Measurements from ENCODE around the gene C6orf89. TPM values are rescaled to one million over a fixed set of nuclear protein-coding genes. Genes with fewer than 3 reads are reported as not detected.

C6orf89 gene
- polyA plus RNA-seq, 3 donors, result 19.2 to 37.5 (median 29.2) TPM

DNA sequence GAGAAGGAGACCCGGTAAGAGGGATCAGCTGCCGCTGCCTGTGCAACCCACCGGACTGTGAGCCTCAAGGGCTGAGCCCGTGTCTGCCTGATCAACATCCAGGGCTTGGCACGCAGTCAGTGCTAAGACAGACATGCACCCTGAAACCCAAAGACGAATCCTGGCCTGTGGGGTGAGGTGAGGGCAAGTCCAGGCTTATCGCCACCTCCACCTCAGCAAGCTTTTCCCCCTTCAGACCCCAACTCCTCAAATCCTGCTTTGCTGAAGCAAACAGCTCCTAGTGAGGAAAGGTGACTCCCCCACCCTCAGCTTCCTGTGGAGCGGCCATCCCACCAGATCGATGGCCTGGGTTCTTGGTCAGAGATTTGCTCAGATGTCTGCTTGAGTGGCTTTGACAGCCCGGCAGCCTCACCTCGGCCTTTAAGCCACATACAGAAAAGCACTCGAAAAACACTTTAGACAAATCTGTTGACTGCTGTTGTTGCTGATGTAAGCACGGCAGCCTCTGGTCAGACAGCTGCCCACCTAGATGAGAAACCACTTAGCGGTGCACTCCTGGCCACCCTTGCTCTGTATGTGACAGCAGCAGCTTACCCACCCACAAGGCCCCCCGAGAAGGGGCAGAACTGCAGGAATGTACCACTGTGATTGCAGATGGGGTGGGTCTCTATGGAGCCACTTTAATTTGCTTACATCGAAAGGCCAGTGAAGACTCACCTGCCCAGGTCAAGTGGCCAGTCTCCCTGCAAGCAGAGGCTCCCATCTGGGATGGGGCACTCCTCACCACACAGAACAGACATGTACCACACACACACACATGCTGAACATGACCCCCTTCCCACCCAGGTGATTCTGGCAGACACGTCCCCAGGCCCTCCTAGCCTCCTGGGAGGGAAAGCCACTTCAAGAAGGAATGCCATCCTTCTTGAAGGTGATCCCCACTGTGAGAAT is 85.4 kb downstream of the C6orf89 start:
- H3K9me3 Mint-ChIP-seq, result no peaks in the 10 kb centered on the region
- 96% methylated on average over 12 of the region's 17 CpGs for WGBS (ENCODE audit: insufficient coverage)
- no peak overlapping the region for H3K9ac ChIP-seq (ENCODE audit: insufficient read depth, low read length, poor library complexity, severe bottlenecking)

More for the DNA sequence above, 85.4 kb downstream of the C6orf89 start:
- no peak overlapping the region for H3K4me3 ChIP-seq (replicated peaks in 1 of 3; ENCODE audit: low read depth in 2 of 3, low read length in 3 of 3)
- H3K27me3 Mint-ChIP-seq (ENCODE audit: low read depth in 3 of 3), result peaks cover 0 to 1% (median 1%) of the 10 kb centered on the region in 3 donors
- no peaks in the 10 kb centered on the region for H3K4me1 ChIP-seq (ENCODE audit: control insufficient read depth in 1 of 2, insufficient read depth in 2 of 2, low read length in 2 of 2)
- H3K4me2 ChIP-seq (replicated peaks; ENCODE audit: extremely low read depth, low read length, poor library complexity, severe bottlenecking), result no peak overlapping the region
- H3K79me2 ChIP-seq (ENCODE audit: insufficient read depth, low read length), result no peaks in the 10 kb centered on the region
- H3K27me3 ChIP-seq (ENCODE audit: control insufficient read depth in 2 of 2, insufficient read depth in 2 of 2, low read length in 2 of 2), result no peaks in the 10 kb centered on the region
- TF ChIP-seq CTCF (IDR thresholded peaks at IDR 0.05), result no peak
- intact Hi-C loops (cut with micrococcal nuclease), result no loop called here
- no peak for DNase-seq
- H3K36me3 ChIP-seq (replicated peaks in 1 of 2; ENCODE audit: control insufficient read depth in 1 of 2, insufficient read depth in 2 of 2, low read length in 2 of 2), result peaks cover 93% of the 10 kb centered on the region in 2 donors
- no peak overlapping the region for H3K27ac ChIP-seq (ENCODE audit: low read depth in 1 of 2, low read length in 2 of 2)
- no peak overlapping the region for H2AFZ ChIP-seq (ENCODE audit: insufficient read depth, low read depth, low read length, poor library complexity, severe bottlenecking)
- H3K27ac Mint-ChIP-seq, result peak overlapping the region in 2 of 7 donors; percentile 32 to 61
- H3K4me3 Mint-ChIP-seq, result no peak overlapping the region
- H3K9me3 ChIP-seq (replicated peaks in 1 of 2; ENCODE audit: control insufficient read depth in 1 of 2, insufficient read depth in 1 of 2, low read length in 2 of 2), result no peaks in the 10 kb centered on the region
- H3K4me1 Mint-ChIP-seq, result no peaks in the 10 kb centered on the region
- peaks cover 93 to 96% of the 10 kb centered on the region in 2 donors for H3K36me3 Mint-ChIP-seq
- H4K20me1 ChIP-seq (ENCODE audit: insufficient read depth, low read length), result peaks cover 60% of the 10 kb centered on the region

All from CD14-positive monocyte (primary cell).